Airway epithelial cell (primary cell): ENCODE data around the gene CEBPB. TPM values are rescaled to one million over a fixed set of nuclear protein-coding genes. Genes with fewer than 3 reads are reported as not detected.

Source experiments
- total RNA-seq: library from RNA; depleted of rRNA; stranded (reverse); fragments of >200 nt; gene quantifications from 2 replicates; pipeline ENCODE4 v1.2.3, GENCODE V29; 2015

CEBPB gene
- 67.2 and 101 TPM in 2 replicates for total RNA-seq

DNA sequence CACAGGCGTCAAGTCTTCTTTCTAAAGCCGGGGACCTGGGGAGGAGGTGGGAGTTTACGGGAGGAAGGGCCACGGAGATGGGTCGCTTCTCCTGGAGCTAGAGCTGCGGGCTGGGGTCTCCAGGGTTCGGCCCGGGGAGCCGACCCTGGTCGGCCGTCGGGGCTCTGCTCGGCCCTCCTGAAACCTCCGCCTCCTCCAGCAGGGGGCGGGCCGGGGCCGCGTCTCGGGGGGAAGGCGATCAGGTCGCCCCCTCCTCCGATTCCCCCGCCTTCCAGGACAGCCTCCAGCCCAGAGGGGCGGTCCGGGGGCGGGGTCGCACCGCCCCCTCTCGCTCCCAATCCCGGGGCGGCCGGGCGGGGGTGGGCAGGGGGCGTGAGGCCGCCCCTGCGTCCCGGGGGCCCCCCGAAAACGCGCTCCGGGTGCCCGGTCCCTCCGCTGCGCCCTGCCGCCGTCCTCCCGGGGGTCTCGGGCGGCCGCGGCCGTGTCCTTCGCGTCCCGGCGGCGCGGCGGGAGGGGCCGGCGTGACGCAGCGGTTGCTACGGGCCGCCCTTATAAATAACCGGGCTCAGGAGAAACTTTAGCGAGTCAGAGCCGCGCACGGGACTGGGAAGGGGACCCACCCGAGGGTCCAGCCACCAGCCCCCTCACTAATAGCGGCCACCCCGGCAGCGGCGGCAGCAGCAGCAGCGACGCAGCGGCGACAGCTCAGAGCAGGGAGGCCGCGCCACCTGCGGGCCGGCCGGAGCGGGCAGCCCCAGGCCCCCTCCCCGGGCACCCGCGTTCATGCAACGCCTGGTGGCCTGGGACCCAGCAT, at the start of gene CEBPB:
Gene CEBPB (plus strand): TSS at position 580 of the 814 bp plus-strand sequence. CDS start 204 bp downstream, at position 784.

DNA sequence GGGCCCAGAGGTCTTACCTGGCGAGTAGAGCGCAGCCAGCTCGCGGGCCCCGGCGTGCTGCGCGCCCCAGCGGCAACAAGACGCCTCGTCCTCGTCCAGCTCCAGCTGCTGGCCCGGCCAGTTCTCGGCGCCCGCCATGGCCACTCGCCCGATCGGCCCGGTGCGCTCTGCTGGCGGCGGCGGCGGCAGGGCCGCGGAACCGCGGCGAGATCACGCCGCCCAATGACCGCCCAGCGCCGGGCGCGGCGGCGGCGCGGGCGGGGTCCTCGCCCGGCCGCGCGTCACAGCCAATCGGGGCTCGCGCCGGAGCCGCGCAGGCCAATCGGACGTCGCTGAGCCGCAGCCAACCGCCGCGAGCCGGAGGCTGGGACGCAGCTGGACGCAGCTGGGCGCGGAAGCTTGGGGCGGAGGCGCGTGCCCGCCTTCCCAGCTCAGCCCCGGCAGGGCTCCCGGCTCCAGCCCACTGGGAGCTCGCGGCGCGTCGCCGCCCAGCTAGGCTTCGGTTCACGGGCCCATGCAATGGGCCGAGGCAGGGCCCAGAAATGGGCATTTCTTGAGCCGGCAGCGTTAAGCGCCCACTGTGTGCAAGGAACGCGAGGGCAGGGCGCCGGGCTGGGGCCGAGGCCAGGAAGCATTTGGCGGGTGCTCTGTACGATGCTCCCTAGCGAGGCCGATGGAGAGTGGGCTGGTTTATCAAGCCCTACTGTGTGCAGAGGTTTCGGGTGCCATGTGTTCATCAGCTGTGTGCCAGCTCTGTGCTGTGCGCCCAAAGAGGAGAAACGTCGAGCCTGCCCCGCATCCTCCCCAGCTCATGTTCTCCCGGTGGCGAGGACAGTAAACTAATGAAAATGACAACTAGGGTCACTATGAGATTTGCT, 36.9 kb upstream of the CEBPB start, which contains the start of gene PEDS1:
Gene PEDS1 (minus strand): TSS at position 224 of the 878 bp plus-strand sequence. CDS start 86 bp downstream, at position 138.

Other genes with a start within 250 kb of the CEBPB start
- gene SNAI1, start 207.8 kb upstream of the CEBPB start, total RNA-seq, result not detected in 2 replicates
- 61.0 and 96.8 TPM in 2 replicates for gene UBE2V1, start 77.7 kb upstream of the CEBPB start, total RNA-seq
- gene PEDS1, start 37.1 kb upstream of the CEBPB start, total RNA-seq, result 72.7 and 91.9 TPM in 2 replicates